Astrocyte of the cerebellum (primary cell): ENCODE data around the gene RNF169.

ENCODE experiments used
- DNase-seq: peaks from one replicate; pipeline ENCODE4 v3.0.0-alpha.2; 2011; ENCODE audit warnings: low read depth
- H3K4me3 ChIP-seq: 2 replicates; pipeline ENCODE4 v1.5.1; 2011; ENCODE audit warnings: mild to moderate bottlenecking, low read depth, low read length, moderate library complexity
- in situ Hi-C: cut with HindIII; loops from 2 replicates; pipeline ENCODE4 v1.10.0; 2017; ENCODE audit warnings: low sequenced_read_pairs
- TF ChIP-seq, protein P1 (sequence below): IDR thresholded peaks from 2 replicates; pipeline ENCODE4 v1.5.1; 2012; ENCODE audit warnings: low read length, low read depth, moderate library complexity, mild to moderate bottlenecking; ENCODE audit errors: missing control alignments

The RNF169 gene

DNA sequence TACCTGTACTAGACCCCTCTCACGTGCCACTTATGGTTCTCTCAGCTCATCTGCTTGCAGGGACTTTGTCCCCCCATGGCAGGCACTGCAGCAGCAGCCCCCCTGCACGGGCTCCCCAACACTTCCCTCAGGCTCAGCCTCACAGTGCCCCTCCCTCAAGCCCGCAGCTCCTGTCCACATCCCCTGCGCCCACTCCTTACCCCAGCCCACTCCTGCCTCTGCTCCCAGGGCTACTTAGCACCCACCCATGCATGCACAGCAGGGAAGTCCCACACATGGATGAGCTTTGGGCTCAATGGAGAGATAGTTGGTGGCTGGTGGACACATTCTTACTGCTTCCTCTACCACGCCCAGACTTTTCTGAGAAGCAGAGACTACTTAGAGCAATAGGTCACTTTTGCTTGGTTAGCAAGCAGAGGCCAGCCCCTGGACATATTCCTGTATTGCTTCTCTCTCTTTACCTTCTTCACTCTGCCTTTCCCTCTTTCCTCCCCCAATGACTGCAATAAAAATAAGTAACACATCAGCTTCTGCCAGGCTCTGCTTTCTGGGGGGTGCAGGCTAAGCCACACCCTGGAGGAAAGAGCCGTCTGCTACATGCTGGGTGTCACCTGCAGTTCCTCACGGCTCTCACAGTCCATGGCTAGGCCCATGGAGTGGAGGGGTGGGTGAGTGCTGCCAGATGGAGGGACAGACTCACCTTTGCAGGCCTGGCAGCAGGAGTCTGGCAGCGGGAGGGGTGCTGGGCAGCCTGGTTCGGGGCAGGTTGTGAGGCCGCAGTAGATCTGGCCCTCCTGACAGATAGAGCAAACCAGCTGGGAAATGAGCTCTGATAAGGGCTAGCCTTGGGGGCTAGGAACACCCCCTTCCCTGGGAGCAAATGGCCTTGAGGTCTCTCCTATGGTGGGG, 40.8 kb upstream of the RNF169 start:
- no peak overlapping the region for H3K4me3 ChIP-seq
- no peak for DNase-seq
- TF ChIP-seq, protein P1, sequence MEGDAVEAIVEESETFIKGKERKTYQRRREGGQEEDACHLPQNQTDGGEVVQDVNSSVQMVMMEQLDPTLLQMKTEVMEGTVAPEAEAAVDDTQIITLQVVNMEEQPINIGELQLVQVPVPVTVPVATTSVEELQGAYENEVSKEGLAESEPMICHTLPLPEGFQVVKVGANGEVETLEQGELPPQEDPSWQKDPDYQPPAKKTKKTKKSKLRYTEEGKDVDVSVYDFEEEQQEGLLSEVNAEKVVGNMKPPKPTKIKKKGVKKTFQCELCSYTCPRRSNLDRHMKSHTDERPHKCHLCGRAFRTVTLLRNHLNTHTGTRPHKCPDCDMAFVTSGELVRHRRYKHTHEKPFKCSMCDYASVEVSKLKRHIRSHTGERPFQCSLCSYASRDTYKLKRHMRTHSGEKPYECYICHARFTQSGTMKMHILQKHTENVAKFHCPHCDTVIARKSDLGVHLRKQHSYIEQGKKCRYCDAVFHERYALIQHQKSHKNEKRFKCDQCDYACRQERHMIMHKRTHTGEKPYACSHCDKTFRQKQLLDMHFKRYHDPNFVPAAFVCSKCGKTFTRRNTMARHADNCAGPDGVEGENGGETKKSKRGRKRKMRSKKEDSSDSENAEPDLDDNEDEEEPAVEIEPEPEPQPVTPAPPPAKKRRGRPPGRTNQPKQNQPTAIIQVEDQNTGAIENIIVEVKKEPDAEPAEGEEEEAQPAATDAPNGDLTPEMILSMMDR, result no peak
- in situ Hi-C loops, result no loop called here

DNA sequence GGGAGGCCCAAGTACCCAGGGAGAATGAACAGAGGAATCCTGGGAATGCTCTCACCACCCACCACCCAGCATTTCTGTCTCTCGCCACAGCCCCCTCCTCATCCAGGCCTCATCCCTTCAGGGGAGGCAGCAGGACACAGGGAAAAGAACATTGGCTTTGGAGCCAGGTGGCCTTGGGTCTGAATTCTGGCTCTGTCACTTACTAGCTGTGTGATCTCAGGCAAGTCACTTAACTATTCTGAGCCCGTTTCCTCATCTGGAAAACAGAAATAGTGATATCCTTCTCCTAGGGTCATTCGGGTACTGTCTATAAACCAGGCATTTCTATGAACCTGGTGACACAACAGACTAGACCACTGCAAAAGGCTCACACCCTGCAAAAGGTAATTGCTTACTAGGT, 39.5 kb upstream of the RNF169 start:
- H3K4me3 ChIP-seq, result no peak overlapping the region
- DNase-seq, result no peak
- TF ChIP-seq, protein P1, result no peak
- in situ Hi-C loops, result no loop called here

DNA sequence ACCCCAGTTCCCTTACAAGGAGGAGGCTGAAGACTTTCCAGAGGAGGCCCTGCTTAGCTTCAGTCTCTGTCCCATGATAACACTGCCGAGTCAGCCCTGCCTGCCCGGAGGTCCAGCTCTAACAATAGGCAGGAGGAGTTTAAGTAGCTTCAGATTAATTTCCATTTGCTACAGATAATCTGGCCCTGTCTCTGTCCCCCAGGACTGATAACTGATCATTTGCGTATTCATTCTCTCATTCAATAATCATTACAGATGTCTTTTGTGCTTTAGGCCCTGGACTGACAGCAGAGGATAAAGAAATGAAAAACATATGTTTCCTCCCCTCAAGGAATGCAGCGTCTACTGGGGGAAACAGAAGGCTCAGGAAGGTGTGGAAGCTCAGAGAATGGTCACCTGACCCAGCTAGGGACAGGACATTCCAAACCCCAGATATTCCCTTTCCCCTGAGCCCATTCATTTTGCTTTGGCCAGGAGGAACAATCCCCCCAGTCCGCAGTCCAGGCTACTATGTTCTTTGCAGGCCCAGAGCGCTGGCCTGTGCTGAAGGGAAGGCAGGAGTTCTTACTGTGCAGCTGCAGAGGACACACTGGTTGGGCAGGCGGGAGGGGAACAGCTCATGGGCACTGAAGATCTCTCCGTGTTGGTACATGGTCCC, 38.2 kb upstream of the RNF169 start:
- in situ Hi-C loops, result no loop called here
- TF ChIP-seq, protein P1, result no peak
- no peak for DNase-seq
- H3K4me3 ChIP-seq, result no peak overlapping the region

- H3K4me3 ChIP-seq, result no peak overlapping the region
- no peak for DNase-seq
- in situ Hi-C loops, result no loop called here
- TF ChIP-seq, protein P1, result no peak
These were observed 35.0 kb upstream of the RNF169 start for GRCh38 chr11:74713686-74714085.

- TF ChIP-seq, protein P1, result no peak
- in situ Hi-C loops, result no loop called here
- no peak overlapping the region for H3K4me3 ChIP-seq
- no peak for DNase-seq
These were observed 33.7 kb upstream of the RNF169 start for GRCh38 chr11:74714904-74715303.

DNA sequence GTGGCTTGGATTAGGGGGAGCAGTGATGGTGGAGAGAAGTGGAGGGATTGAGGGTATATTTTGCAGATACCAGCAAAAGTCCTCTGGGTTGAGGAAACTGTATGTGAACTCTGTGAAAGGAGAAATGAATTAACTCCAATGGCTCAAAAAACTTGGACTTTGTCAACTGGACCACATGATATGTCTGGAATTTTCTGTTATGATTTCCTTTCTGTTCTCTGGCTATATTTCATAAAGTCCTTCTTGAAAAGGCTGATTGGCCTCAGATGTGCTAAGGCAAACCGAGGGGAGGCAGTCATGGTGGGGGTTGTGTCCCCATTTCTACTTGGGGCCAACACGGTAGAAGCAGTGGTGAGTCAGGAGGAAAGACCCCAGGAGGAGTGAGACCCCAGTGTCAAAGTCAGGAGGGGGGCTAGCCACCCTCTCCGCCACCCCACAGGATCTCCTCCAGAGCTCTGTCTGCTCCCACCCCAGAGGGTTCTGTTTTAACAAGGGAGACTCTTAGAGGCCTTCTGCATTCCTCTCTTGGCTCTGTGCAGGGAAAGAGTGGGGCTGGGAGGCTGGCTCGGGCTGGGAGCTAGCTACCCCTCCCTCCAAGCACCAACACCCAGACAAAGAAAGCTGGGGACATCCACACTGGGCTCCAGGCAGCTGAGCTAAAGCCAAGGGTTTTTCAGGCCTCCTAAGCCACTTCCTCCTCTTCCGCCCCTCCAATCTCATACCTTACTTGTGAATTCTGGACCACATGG, 31.3 kb upstream of the RNF169 start:
- no peak overlapping the region for H3K4me3 ChIP-seq
- DNase-seq, result no peak
- TF ChIP-seq, protein P1, result no peak
- in situ Hi-C loops, result no loop called here
